Esophagus muscularis mucosa (tissue), 4 donors: ENCODE measurements around the gene PDE6C.

Experiments used
- CTCF ChIP-seq, 3 experiments: fragments of 200-600 bp in 2 of 3; fragments of 450-650 bp in 1 of 3; sonication (generic) in 2 of 3; IDR thresholded peaks; one replicate each; pipeline ENCODE4 v1.5.1; 2017 to 2019; ENCODE audit warnings: antibody characterized with exemption in 3 of 3, mild to moderate bottlenecking in 2 of 3, moderate library complexity in 1 of 3
- EP300 ChIP-seq: sonication (generic); formaldehyde crosslinking; IDR thresholded peaks from one replicate; pipeline ENCODE4 v1.6.1; 2017; ENCODE audit warnings: antibody characterized with exemption
- POLR2A ChIP-seq: fragments of 450-650 bp; IDR thresholded peaks from one replicate; pipeline ENCODE4 v1.6.1; 2017; ENCODE audit warnings: antibody characterized with exemption, moderate library complexity, mild to moderate bottlenecking, low read depth
- POLR2AphosphoS5 ChIP-seq, 2 donors: sonication (generic); formaldehyde crosslinking; IDR thresholded peaks; one replicate each; pipeline ENCODE4 v1.6.1; 2017; ENCODE audit warnings: antibody characterized with exemption in 2 of 2

GRCh38 chr10:93715345-93715744 is 103.0 kb downstream of the PDE6C start:
- TF ChIP-seq CTCF (IDR thresholded peaks at IDR 0.05) (no peak), EP300 (no peak), POLR2A (no peak), POLR2AphosphoS5 (IDR thresholded peaks at IDR 0.05) (no peak)
